Immature natural killer cell (primary cell): ENCODE data around the gene MOB2. TPM values are rescaled to one million over a fixed set of nuclear protein-coding genes. Genes with fewer than 3 reads are reported as not detected.
"Not testable (repeated sequence)": the region's sequence is repeated elsewhere in the genome, so short reads cannot be mapped to it uniquely, and the experiment has no call there.

Experiments used
- DNase-seq, 3 donors: peaks; one replicate each; pipeline ENCODE4 v3.0.0; 2022; ENCODE audit warnings: mixed read lengths in 1 of 3
- H3K27ac Mint-ChIP-seq, 6 donors: one replicate each; pipeline ENCODE4 v1.8.0; 2020; ENCODE audit warnings: mixed read lengths in 6 of 6, mild to moderate bottlenecking in 5 of 6, inconsistent platforms in 4 of 6, moderate library complexity in 3 of 6
- H3K27me3 Mint-ChIP-seq, 3 donors: one replicate each; pipeline ENCODE4 v1.8.0; 2020 to 2021; ENCODE audit warnings: low read depth in 3 of 3, mild to moderate bottlenecking in 3 of 3, mixed read lengths in 3 of 3, moderate library complexity in 3 of 3, inconsistent platforms in 1 of 3
- H3K36me3 Mint-ChIP-seq, 3 donors: one replicate each; pipeline ENCODE4 v1.8.0; 2020; ENCODE audit warnings: mixed read lengths in 3 of 3, inconsistent platforms in 2 of 3, mild to moderate bottlenecking in 2 of 3
- H3K4me1 Mint-ChIP-seq, 2 donors: one replicate each; pipeline ENCODE4 v1.8.0; 2020; ENCODE audit warnings: inconsistent platforms in 2 of 2, mild to moderate bottlenecking in 2 of 2, mixed read lengths in 2 of 2, moderate library complexity in 1 of 2
- H3K4me3 Mint-ChIP-seq, 5 donors: one replicate each; pipeline ENCODE4 v1.8.0; 2020; ENCODE audit warnings: mild to moderate bottlenecking in 5 of 5, mixed read lengths in 5 of 5, inconsistent platforms in 3 of 5, moderate library complexity in 3 of 5
- H3K9me3 Mint-ChIP-seq, 6 donors: one replicate each; pipeline ENCODE4 v1.8.0; 2020; ENCODE audit warnings: mild to moderate bottlenecking in 6 of 6, mixed read lengths in 6 of 6, inconsistent platforms in 4 of 6, moderate library complexity in 3 of 6
- polyA plus RNA-seq, 3 donors: library from polyadenylated mRNA; unstranded; fragments of 300-500 nt; fragmentation: Illumina TruSeq; gene quantifications; one replicate each; pipeline ENCODE4 v1.2.3, GENCODE V29; 2021

The MOB2 gene
- polyA plus RNA-seq, 3 donors from 2014 or later: 43.7 to 70.9 (median 68.8) TPM

DNA sequence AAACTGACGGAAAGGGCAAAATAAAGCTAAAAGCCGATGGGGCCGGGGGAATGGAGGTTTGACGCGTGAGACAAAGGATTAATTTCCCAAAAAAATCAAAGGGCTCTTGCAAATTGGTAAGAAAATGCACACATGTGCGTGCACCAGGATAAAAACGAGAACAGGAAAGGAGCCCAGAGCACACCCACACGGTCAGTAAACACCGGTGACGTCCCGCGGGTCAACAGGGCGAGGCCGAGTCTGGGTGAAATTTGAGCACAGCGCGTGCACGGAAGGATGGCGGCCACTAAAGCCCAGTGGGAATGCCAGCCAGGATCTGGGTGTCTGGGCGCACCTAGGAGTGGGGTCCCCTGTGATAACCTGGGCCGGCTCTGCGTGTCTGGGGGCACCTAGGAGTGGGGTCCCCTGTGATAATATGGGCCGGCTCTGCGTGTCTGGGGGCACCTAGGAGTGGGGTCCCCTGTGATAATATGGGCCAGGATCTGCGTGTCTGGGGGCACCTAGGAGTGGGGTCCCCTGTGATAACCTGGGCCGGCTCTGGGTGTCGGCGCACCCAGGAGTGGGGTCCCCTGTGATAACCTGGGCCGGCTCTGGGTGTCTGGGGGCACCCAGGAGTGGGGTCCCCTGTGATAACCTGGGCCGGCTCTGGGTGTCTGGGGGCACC is 52.5 kb downstream of the MOB2 start:
- H3K27me3 Mint-ChIP-seq: peaks cover 0 to 3% (median 1%) of the 10 kb centered on the region in 3 donors
- no peaks in the 10 kb centered on the region for H3K4me1 Mint-ChIP-seq
- no peaks in the 10 kb centered on the region for H3K36me3 Mint-ChIP-seq
- DNase-seq: no peak
- no peak overlapping the region for H3K27ac Mint-ChIP-seq
- H3K4me3 Mint-ChIP-seq: no peak overlapping the region
- H3K9me3 Mint-ChIP-seq: no peaks in the 10 kb centered on the region

DNA sequence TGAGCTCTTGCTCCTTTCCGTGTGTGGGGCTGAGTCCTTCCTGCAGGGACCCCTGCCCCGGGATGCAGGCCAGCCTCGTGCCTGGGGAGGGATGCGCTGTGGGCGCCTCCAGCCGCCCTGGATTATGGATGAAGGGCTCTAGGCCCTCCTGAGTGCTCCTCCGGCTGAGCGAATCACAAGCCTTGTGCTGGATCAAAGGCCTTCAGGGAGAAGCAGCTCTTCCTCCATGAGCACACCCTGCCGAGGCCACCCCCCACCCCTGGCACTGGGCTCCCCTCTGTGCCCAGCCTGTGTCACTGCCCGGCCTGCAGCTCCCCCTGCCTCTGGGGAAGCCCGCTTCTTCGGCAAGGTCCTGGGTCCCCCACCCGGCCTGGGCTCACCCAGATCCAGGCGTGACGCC is 53.0 kb downstream of the MOB2 start:
- H3K4me3 Mint-ChIP-seq: no peak overlapping the region
- H3K4me1 Mint-ChIP-seq: no peaks in the 10 kb centered on the region
- no peaks in the 10 kb centered on the region for H3K36me3 Mint-ChIP-seq
- DNase-seq: no peak
- no peak overlapping the region for H3K27ac Mint-ChIP-seq
- H3K9me3 Mint-ChIP-seq: no peaks in the 10 kb centered on the region
- peaks cover 0 to 3% (median 1%) of the 10 kb centered on the region in 3 donors for H3K27me3 Mint-ChIP-seq

DNA sequence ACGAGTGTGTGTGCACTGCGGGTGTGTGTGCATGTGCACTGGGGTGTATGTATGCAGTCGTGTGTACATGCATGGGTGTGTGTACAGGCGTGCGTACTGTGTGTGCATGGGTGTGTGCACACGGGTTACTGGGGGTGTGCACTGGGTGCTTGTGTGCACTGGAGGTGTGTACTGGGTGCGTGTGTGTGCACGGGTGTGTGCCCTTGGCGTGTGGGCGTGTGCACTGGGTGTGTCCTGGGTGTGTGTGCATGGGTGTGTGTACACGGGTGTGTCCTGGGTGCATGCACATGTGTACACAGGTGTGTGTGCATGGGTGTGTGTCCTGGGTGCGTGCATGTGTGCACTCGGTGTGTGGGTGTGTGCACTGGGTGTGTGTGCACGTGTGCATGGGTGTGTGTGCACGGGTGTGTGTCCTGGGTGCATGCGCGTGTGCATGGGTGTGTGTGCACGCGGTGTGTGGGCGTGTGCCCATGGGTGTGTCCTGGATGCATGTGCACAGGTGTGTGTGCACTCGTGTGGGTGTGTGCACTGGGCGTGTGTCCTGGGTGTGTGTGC is 57.7 kb downstream of the MOB2 start:
- H3K27ac Mint-ChIP-seq: peak overlapping the region in 1 of 6 donors; percentile 22
- H3K36me3 Mint-ChIP-seq: no peaks in the 10 kb centered on the region
- no peaks in the 10 kb centered on the region for H3K4me1 Mint-ChIP-seq
- no peak overlapping the region for H3K4me3 Mint-ChIP-seq
- H3K27me3 Mint-ChIP-seq: peaks cover 0 to 3% (median 0%) of the 10 kb centered on the region in 3 donors
- DNase-seq: no peak
- no peaks in the 10 kb centered on the region for H3K9me3 Mint-ChIP-seq

DNA sequence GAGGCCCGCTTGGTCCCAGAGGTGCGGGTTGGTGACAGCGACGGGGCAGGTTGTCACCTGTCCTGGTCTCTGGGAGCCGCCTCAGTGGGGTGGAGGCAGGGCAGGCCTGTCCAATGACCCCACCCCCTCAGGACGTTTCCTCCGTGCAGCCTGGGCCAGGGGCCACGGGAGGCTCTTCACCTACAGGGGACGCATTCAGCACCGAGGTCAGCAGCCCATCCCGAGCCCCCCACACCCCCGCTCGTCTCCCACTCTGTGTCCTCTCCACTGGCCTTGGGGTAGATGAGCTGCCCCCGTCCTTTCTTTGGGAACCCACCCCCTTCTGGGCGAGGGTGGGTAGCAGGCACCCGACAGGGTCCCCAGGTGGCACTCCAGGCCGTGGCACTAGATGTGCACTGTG is 61.1 kb downstream of the MOB2 start:
- Mint-ChIP-seq H3K27ac (no peak overlapping the region), H3K4me1 (no peaks in the 10 kb centered on the region), H3K36me3 (no peaks in the 10 kb centered on the region), H3K9me3 (peaks cover 0 to 2% (median 0%) of the 10 kb centered on the region in 6 donors), H3K4me3 (no peak overlapping the region), H3K27me3 (peaks cover 0 to 3% (median 2%) of the 10 kb centered on the region in 3 donors)
- DNase-seq: no peak

DNA sequence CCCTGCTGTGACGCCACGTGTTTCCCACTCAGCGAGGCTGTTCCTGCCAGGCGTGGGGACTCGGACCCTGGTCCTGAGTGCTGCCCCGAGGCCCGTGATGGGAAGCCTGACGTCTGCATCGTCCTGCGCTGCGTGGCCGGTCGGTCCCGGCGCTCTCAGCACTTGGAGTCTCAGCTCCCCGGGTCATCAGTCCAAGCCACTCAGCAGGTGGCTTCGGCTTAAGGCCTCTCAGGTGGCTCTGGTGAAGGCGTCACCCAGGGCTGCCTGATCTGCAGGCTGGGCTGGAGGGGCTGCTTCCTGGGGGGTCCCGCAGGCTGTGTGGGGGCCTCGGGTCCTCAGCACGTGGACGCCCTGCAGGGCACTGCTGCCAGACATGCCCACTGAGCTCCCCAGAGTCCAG is 61.6 kb downstream of the MOB2 start:
- no peaks in the 10 kb centered on the region for H3K36me3 Mint-ChIP-seq
- no peak overlapping the region for H3K27ac Mint-ChIP-seq
- peaks cover 0 to 4% (median 0%) of the 10 kb centered on the region in 6 donors for H3K9me3 Mint-ChIP-seq

DNA sequence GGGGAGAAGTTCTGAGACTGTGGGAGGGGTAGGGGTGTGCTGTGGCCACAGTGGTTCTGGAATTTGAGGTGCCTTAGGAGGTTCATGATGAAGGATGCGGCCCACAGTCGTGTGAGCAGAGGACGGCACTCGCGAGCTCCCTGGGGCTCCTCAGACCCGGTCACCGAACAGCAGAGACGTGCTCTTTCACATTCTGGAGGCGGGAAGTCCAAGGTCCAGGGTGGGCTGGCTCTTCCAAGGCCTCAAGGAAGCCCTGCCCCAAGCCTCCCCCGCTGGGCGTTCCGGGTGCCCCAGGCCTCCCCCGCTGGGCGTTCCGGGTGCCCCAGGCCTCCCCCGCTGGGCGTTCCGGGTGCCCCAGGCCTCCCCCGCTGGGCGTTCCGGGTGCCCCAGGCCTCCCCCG is 63.2 kb downstream of the MOB2 start:
- peaks cover 4 to 14% (median 10%) of the 10 kb centered on the region in 6 donors for H3K9me3 Mint-ChIP-seq
- not testable (repeated sequence) for DNase-seq, H3K36me3 Mint-ChIP-seq, H3K27me3 Mint-ChIP-seq, H3K4me3 Mint-ChIP-seq, H3K27ac Mint-ChIP-seq, H3K4me1 Mint-ChIP-seq

More for the DNA sequence above, 61.6 kb downstream of the MOB2 start:
- Mint-ChIP-seq H3K4me3 (no peak overlapping the region), H3K27me3 (peaks cover 0 to 3% (median 2%) of the 10 kb centered on the region in 3 donors), H3K4me1 (no peaks in the 10 kb centered on the region)
- DNase-seq: no peak

DNA sequence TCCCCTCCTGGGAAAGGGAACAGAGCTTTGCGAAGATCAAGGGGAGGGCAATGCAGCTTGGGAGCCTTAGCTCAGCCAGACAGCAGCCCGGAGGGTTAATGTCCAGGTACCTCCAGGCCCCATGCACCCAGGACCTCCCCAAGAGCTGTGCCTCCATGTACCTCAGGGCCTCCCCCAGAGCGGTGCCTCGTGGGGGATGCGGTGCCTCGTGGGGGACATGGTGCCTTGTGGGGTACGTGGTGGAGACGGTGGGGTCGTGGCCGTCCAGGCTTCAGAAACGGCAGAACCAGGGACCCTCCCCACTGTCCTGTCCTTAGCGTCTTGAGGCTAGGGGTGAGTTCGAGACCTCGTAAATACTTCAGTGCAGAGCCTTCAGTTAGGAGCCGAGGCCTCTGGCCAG is 63.6 kb downstream of the MOB2 start:
- no peaks in the 10 kb centered on the region for H3K36me3 Mint-ChIP-seq
- H3K4me1 Mint-ChIP-seq: no peaks in the 10 kb centered on the region
- peaks cover 4 to 15% (median 12%) of the 10 kb centered on the region in 6 donors for H3K9me3 Mint-ChIP-seq
- DNase-seq: no peak
- no peak overlapping the region for H3K27ac Mint-ChIP-seq
- peaks cover 0 to 2% (median 2%) of the 10 kb centered on the region in 3 donors for H3K27me3 Mint-ChIP-seq
- no peak overlapping the region for H3K4me3 Mint-ChIP-seq

DNA sequence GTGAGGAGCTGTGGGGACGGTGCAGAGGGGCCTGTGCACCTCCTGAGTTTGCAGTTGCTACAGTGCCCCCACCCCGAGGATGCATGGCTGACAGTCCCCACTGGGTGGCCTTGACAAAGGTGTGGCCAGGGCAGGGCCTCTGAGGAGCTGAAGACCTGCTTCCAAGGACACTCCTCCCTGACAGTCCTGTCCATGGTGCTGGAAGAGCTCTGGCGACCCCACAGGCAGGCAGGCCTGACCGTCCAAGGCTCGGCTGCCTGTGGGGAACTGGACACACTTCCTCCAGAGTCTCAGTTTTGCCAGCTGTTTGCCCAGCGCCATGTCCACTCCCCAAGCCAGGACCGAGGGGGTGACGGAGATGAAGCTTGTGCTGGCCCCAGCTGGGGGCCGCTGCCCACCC is 64.1 kb downstream of the MOB2 start:
- peaks cover 4 to 15% (median 13%) of the 10 kb centered on the region in 6 donors for H3K9me3 Mint-ChIP-seq
- H3K36me3 Mint-ChIP-seq: no peaks in the 10 kb centered on the region
- DNase-seq: no peak
- H3K4me1 Mint-ChIP-seq: no peaks in the 10 kb centered on the region
- peaks cover 0 to 2% (median 2%) of the 10 kb centered on the region in 3 donors for H3K27me3 Mint-ChIP-seq
- H3K27ac Mint-ChIP-seq: no peak overlapping the region
- no peak overlapping the region for H3K4me3 Mint-ChIP-seq

DNA sequence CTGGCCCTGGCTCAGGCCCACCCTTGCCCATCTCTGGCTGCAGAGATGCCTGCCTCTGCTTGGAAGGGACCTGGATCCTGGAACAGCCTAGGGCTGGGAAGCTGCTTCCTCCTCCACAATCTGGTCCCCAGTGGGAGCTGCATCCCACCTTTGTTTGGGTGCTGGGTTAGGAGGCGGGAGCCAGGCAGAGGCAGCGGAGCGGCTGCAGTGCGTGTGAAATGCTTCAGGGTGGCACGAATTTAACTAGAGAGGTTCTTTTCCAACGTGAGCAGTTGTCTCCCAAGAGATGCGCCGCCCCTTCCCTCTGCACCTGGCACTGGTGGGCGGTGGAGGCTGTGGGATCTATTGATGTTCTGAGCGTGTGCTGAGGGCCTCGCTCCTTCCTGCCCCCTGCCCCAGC is 65.3 kb downstream of the MOB2 start:
- H3K27ac Mint-ChIP-seq: no peak overlapping the region
- DNase-seq: no peak
- H3K4me3 Mint-ChIP-seq: no peak overlapping the region
- H3K36me3 Mint-ChIP-seq: no peaks in the 10 kb centered on the region
- H3K27me3 Mint-ChIP-seq: peaks cover 0 to 2% (median 0%) of the 10 kb centered on the region in 3 donors
- H3K9me3 Mint-ChIP-seq: peaks cover 4 to 24% (median 17%) of the 10 kb centered on the region in 6 donors
- no peaks in the 10 kb centered on the region for H3K4me1 Mint-ChIP-seq

DNA sequence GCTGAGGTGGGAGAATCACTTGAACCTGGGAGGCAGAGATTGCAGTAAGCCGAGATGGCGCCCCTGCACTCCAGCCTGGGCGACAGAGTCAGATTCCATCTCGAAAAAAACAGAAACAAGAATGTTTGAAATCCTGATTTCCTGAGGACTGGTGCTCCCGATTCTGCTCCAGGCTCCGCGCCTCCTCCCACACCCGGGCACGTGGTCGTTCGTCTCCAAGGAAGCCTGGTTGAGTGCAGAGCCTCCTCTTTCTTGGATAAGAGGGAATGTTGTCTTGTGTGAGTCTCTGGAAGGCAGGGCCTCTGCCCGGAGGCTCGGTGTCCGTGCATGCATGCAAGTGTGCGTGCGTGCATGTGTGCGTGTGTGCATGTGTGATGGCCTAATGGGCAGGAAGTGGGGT is 66.8 kb downstream of the MOB2 start:
- H3K9me3 Mint-ChIP-seq: peaks cover 4 to 24% (median 20%) of the 10 kb centered on the region in 6 donors

More for the DNA sequence above, 66.8 kb downstream of the MOB2 start:
- H3K27me3 Mint-ChIP-seq: peaks cover 0 to 2% (median 0%) of the 10 kb centered on the region in 3 donors
- DNase-seq: no peak
- no peak overlapping the region for H3K27ac Mint-ChIP-seq
- H3K36me3 Mint-ChIP-seq: no peaks in the 10 kb centered on the region
- no peaks in the 10 kb centered on the region for H3K4me1 Mint-ChIP-seq
- no peak overlapping the region for H3K4me3 Mint-ChIP-seq

Other genes with a start within 250 kb of the MOB2 start
- 10 to 100 TPM; 40.5 to 47.8 (median 42.2) TPM for gene TOLLIP, start 177.1 kb downstream of the MOB2 start, polyA plus RNA-seq
- under 1 TPM in 1 of 3 donors, not detected in 2; 0.12 TPM for gene BRSK2, start 96.8 kb downstream of the MOB2 start, polyA plus RNA-seq
- under 1 TPM in 1 of 3 donors, not detected in 2; 0.07 TPM for gene DUSP8, start 85.5 kb upstream of the MOB2 start, polyA plus RNA-seq
- not detected for gene KRTAP5-1, start 98.5 kb upstream of the MOB2 start, polyA plus RNA-seq
- gene KRTAP5-2, start 111.5 kb upstream of the MOB2 start, polyA plus RNA-seq: not detected
- not detected for gene KRTAP5-3, start 121.7 kb upstream of the MOB2 start, polyA plus RNA-seq
- gene KRTAP5-4, start 135.4 kb upstream of the MOB2 start, polyA plus RNA-seq: not detected
- not detected for gene KRTAP5-5, start 143.0 kb upstream of the MOB2 start, polyA plus RNA-seq
- gene KRTAP5-6, start 210.4 kb upstream of the MOB2 start, polyA plus RNA-seq: not detected